Measurements from ENCODE around the gene SYT14. TPM values are rescaled to one million over a fixed set of nuclear protein-coding genes. Genes with fewer than 3 reads are reported as not detected.

Gene SYT14
- total and polyA plus RNA-seq, 2 of the 4 experiments (the other 2 are of a cell fraction): 0.14 to 1.3 TPM

GRCh38 chr1:210174133-210174532 lies 236.1 kb downstream of the SYT14 start:
- Histone ChIP-seq H3K79me1 (ENCODE audit: low read depth in 1 of 2, low read length in 2 of 2) (no peaks in the 10 kb centered on the region), H3K18ac (ENCODE audit: low read depth, low read length) (no peak overlapping the region), H4K5ac (ENCODE audit: low read depth, low read length) (no peak overlapping the region), H4K91ac (ENCODE audit: insufficient read depth, low read depth, low read length) (no peak overlapping the region), H3K23ac (ENCODE audit: low read depth, low read length) (no peak overlapping the region), H3K36me3 (ENCODE audit: control insufficient read depth, insufficient read depth, low read length) (no peaks in the 10 kb centered on the region), H3K9me3 (ENCODE audit: control insufficient read depth, insufficient read depth, low read length) (no peaks in the 10 kb centered on the region), H3K4me2 (ENCODE audit: low read depth, low read length) (no peak overlapping the region), H3K27ac (ENCODE audit: insufficient read depth, low read length) (no peak overlapping the region), H2AK9ac (replicated peaks; ENCODE audit: low read depth, low read length, poor library complexity) (no peak overlapping the region), H3K14ac (replicated peaks; ENCODE audit: low read depth, low read length) (no peak overlapping the region), H2BK20ac (ENCODE audit: low read depth, low read length) (no peak overlapping the region), H2BK5ac (ENCODE audit: low read depth, low read length, poor library complexity, severe bottlenecking) (no peak overlapping the region), H3K9ac (ENCODE audit: low read depth, low read length) (no peak overlapping the region), H2AFZ (replicated peaks; ENCODE audit: low read length, poor library complexity) (no peak overlapping the region), H3K27me3 (ENCODE audit: control insufficient read depth, insufficient read depth, low read length) (peaks cover 2% of the 10 kb centered on the region), H3K4ac (ENCODE audit: low read depth, low read length) (no peak overlapping the region), H2BK120ac (ENCODE audit: low read depth, low read length) (no peak overlapping the region), H3K4me3 (ENCODE audit: insufficient read depth, low read depth, low read length) (no peak overlapping the region), H3K9me1 (ENCODE audit: insufficient read depth, low read length) (no peaks in the 10 kb centered on the region), H2AK5ac (ENCODE audit: low read depth, low read length) (no peak overlapping the region), H3K4me1 (ENCODE audit: control insufficient read depth, insufficient read depth, low read length) (no peaks in the 10 kb centered on the region), H2BK15ac (ENCODE audit: low read depth, low read length) (no peak overlapping the region), H4K20me1 (ENCODE audit: insufficient read depth, low read length) (no peaks in the 10 kb centered on the region), H4K8ac (ENCODE audit: low read depth in 2 of 2, low read length in 2 of 2) (no peak overlapping the region), H3K56ac (ENCODE audit: extremely low read depth, insufficient read depth, low read length) (no peak overlapping the region)
- no TSS peak for BruUV-seq (replicated peaks)
- dilution Hi-C loops (cut with HindIII; ENCODE audit: low sequenced_read_pairs, unreplicated experiment) (no loop called here), in situ Hi-C loops (cut with MboI; ENCODE audit: low sequenced_read_pairs) (no loop called here), intact Hi-C loops (cut with micrococcal nuclease) (no loop called here)
- no peak for DNase-seq
- no peak for ATAC-seq (ENCODE audit: low read depth)
- CTCF ChIA-PET: no interaction called here
- 80% methylated on average over 1 of the region's 8 CpGs; no CpG with 5 or more reads in 1 of the 2 experiments for WGBS, 2 experiments (ENCODE audit: extremely low coverage in 2 of 2, insufficient read length in 1 of 2)
- POLR2A ChIA-PET (ENCODE audit: unreplicated experiment): no interaction called here
- TF ChIP-seq CHD1 (IDR thresholded peaks at IDR 0.05; ENCODE audit: low read depth, low read length) (no peak), MAZ (IDR thresholded peaks at IDR 0.05; ENCODE audit: borderline replicate concordance, low read depth, low read length) (no peak), RCOR1 (IDR thresholded peaks at IDR 0.05; ENCODE audit: insufficient replicate concordance, low read length) (no peak), MAFK (IDR thresholded peaks at IDR 0.05; ENCODE audit: low read depth, low read length) (no peak)
- TF ChIP-seq, protein P1, sequence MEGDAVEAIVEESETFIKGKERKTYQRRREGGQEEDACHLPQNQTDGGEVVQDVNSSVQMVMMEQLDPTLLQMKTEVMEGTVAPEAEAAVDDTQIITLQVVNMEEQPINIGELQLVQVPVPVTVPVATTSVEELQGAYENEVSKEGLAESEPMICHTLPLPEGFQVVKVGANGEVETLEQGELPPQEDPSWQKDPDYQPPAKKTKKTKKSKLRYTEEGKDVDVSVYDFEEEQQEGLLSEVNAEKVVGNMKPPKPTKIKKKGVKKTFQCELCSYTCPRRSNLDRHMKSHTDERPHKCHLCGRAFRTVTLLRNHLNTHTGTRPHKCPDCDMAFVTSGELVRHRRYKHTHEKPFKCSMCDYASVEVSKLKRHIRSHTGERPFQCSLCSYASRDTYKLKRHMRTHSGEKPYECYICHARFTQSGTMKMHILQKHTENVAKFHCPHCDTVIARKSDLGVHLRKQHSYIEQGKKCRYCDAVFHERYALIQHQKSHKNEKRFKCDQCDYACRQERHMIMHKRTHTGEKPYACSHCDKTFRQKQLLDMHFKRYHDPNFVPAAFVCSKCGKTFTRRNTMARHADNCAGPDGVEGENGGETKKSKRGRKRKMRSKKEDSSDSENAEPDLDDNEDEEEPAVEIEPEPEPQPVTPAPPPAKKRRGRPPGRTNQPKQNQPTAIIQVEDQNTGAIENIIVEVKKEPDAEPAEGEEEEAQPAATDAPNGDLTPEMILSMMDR (conservative IDR thresholded peaks at IDR 0.05; ENCODE audit: low read depth, low read length): no peak
